Measurements from ENCODE around the gene KIAA2012.

Gene KIAA2012

GRCh38 chr2:202072737-202073401, at the start of gene KIAA2012:
TSS of gene KIAA2012 (plus strand) at chr2:202073255. CDS start at chr2:202073628, 373 bp downstream.
- DNase-seq, result no peak

- no peak for DNase-seq
Observed at GRCh38 chr2:202023904-202024266, 49.2 kb upstream of the KIAA2012 start.

GRCh38 chr2:202024871-202025270, 48.2 kb upstream of the KIAA2012 start:
- DNase-seq, result no peak

GRCh38 chr2:202025816-202026215, 47.2 kb upstream of the KIAA2012 start:
- no peak for DNase-seq

DNA sequence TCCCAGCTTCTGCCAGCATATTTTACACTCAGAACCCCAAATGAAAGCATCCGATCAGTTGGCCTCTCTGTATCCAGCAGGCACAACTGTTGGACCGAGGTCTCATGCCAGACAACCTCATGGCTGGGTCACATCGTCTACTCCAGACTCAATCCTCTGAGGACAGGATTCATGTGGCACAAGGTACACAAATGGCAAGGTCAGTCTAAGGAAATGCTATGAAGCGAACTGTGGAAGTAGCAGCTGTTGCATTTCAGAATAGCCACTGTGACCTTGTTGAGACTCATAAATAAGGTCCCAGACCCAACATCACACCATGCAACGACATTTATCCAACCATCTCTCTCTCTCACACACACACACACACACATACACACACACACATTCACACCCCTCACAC, 46.5 kb upstream of the KIAA2012 start:
- no peak for DNase-seq

DNA sequence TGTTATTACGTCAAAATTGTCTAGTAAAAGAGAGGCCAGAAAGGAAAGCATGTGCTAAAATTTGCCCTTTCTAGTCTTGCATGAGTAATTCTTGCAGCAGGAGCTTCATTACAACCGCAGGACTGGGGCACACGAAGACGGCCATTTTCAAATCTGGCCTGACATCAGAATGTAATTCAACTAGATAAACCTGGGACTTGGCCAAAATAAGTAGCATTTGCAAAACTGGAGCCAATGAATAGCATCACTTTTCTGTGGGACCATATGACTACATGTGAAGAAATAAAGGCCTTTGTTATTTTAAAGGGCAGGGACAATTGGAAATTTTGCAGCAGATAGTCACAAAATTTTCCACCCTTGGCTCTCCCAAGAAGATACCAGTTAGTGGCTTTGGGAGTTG, 42.4 kb upstream of the KIAA2012 start:
- DNase-seq, result no peak

GRCh38 chr2:202031246-202031951, 41.7 kb upstream of the KIAA2012 start:
- no peak for DNase-seq

- peak; percentile 74 for DNase-seq
Observed at GRCh38 chr2:202032846-202033316, 40.2 kb upstream of the KIAA2012 start.

- peak; percentile 89 for DNase-seq
Observed at GRCh38 chr2:202033317-202034248, 39.5 kb upstream of the KIAA2012 start, which contains the start of gene FZD7. TSS of gene FZD7 (plus strand) at chr2:202033855. CDS start at chr2:202034648, 793 bp downstream.

DNA sequence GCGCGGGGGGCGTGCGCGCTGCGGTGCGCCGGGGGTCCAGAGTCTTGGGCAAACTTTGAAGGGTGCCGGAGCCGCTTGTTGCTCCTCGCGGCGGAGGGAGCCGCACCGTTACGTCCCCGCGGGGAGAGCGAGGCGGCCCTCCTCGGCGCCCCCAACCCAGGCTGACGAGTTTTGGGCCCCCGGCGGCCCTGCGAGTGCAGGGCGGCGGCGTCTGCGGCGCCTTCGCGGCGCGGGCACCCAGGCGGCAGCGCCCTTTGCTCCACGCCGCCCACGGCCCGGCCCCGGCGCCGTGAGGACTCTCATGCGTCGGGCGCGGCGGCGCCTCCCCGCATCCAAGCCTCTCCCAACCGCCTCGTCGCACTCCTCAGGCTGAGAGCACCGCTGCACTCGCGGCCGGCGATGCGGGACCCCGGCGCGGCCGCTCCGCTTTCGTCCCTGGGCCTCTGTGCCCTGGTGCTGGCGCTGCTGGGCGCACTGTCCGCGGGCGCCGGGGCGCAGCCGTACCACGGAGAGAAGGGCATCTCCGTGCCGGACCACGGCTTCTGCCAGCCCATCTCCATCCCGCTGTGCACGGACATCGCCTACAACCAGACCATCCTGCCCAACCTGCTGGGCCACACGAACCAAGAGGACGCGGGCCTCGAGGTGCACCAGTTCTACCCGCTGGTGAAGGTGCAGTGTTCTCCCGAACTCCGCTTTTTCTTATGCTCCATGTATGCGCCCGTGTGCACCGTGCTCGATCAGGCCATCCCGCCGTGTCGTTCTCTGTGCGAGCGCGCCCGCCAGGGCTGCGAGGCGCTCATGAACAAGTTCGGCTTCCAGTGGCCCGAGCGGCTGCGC, 38.6 kb upstream of the KIAA2012 start:
- peak; percentile 73 for DNase-seq

DNA sequence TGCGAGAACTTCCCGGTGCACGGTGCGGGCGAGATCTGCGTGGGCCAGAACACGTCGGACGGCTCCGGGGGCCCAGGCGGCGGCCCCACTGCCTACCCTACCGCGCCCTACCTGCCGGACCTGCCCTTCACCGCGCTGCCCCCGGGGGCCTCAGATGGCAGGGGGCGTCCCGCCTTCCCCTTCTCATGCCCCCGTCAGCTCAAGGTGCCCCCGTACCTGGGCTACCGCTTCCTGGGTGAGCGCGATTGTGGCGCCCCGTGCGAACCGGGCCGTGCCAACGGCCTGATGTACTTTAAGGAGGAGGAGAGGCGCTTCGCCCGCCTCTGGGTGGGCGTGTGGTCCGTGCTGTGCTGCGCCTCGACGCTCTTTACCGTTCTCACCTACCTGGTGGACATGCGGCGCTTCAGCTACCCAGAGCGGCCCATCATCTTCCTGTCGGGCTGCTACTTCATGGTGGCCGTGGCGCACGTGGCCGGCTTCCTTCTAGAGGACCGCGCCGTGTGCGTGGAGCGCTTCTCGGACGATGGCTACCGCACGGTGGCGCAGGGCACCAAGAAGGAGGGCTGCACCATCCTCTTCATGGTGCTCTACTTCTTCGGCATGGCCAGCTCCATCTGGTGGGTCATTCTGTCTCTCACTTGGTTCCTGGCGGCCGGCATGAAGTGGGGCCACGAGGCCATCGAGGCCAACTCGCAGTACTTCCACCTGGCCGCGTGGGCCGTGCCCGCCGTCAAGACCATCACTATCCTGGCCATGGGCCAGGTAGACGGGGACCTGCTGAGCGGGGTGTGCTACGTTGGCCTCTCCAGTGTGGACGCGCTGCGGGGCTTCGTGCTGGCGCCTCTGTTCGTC, 37.7 kb upstream of the KIAA2012 start:
- peak; percentile 61 for DNase-seq

DNA sequence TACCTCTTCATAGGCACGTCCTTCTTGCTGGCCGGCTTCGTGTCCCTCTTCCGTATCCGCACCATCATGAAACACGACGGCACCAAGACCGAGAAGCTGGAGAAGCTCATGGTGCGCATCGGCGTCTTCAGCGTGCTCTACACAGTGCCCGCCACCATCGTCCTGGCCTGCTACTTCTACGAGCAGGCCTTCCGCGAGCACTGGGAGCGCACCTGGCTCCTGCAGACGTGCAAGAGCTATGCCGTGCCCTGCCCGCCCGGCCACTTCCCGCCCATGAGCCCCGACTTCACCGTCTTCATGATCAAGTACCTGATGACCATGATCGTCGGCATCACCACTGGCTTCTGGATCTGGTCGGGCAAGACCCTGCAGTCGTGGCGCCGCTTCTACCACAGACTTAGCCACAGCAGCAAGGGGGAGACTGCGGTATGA, 37.1 kb upstream of the KIAA2012 start:
- DNase-seq, result no peak

- DNase-seq, result no peak
Observed at GRCh38 chr2:202036601-202037037, 36.4 kb upstream of the KIAA2012 start.

DNA sequence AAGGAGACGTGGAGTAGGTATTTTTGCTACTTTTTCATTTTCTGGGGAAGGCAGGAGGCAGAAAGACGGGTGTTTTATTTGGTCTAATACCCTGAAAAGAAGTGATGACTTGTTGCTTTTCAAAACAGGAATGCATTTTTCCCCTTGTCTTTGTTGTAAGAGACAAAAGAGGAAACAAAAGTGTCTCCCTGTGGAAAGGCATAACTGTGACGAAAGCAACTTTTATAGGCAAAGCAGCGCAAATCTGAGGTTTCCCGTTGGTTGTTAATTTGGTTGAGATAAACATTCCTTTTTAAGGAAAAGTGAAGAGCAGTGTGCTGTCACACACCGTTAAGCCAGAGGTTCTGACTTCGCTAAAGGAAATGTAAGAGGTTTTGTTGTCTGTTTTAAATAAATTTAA, 36.0 kb upstream of the KIAA2012 start:
- no peak for DNase-seq

DNA sequence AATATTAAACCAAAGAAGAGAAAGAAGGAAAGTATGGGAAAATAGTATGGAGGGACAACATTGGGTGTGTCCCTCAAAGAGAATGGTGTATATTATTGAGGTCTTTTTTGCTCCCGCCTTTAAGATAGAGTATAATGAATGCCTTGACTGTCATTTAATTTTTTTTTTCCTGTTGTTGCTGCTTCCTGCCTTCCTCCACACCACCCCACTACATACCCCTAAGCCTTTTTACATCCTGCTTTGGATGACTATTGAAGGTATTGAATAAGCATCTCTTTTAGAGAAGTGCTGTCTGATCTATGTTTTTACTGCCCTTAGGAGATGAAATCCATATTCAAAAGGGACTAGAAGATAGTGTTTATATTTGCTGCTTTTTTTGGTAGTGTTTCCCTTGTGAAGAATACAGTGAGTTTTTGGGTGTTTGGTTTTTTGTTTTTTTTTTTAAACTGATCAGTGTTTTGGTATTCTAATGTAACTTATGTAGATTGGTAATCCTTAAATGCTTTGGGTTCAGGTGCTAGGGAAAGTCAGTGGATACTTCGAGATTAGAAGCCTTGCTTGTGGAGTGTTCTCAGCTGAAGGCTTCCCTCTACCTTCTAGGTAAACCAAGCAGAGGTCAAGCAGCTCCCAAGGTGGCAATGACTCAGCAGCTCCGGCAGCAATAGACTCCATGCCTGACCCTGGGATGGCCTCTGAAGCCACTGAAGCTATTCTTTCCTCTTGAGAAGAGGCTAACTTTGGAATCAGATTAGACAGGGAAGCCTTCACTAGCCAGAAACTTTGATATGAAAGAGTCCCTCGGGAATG, 34.4 kb upstream of the KIAA2012 start:
- no peak for DNase-seq

DNA sequence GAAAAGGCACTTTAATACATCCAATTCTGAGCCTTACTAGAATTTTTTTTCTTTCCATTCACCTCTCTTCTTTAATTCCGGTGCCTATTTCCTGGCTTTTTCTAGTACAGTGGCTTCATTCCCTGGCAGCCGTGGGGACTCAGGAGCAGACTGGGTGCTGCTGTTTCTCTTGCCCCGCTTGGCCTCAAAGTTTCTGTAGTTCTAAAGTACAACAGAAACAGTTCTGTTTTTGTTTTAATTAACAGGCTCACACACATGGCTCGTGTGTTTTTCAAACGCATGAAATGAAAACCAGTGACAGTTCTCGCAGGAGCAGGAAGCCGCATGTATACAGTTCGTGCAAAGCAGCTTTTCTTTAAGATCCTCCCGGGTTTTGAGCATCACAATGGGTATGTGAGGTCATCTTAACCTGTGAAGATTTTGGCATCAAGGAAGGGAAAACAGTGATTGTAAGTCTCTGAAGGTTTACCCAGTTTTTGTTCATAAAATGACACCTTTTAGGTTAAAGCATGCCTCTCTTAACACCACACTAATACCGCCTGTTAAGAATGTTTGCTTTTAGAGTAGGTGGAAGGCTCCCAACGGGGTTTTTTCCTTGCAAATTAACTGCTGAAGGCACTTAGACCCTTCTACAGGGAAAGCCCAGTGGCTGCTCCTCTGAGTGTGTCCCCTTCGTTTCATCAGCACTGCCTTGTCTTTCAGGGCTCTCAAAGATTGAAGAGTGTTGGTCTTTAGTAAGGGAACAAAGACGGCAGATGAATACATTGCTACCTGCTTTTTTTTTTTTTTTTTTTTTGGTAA, 33.6 kb upstream of the KIAA2012 start:
- DNase-seq, result no peak

DNA sequence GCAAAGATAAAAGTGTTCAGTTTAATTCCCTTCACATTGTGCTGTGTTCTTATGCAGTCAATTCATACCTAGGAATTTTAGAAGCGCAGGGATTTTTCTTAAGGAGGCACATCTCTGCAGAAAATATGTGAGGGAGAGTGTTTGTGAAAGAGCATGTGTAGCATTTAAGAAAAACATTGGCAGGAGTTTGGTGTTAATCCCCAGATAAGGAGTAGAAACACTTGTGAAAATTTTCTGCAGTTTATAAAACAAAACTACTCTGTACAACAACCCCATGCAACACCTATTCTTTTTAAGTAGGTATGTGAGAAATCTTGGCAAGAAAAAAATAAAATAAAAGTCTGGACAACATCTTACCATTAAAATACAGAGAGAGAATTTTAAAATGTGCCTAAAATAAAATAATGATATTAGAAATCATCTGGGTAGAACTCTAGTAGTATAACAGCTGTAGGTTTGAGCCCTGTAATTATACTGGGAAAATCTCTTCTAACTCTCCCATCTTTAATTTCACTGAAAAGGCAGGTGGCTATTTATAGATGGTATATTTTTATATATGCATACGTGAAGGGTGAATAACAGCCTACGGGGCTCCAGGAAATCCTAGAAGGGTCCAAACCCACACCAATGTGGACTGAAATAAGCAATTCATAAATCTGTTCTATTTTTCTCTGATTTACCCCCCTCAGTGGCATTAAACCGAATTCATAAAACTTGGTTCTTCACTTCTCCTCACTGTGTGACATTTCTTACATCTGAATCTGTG, 32.8 kb upstream of the KIAA2012 start:
- DNase-seq, result no peak

GRCh38 chr2:202042444-202042843, 30.6 kb upstream of the KIAA2012 start:
- no peak for DNase-seq

GRCh38 chr2:202043475-202043874, 29.6 kb upstream of the KIAA2012 start:
- DNase-seq, result no peak
